DOHH2 (cell line): ENCODE measurements around the gene CDHR2.

Source experiments
- H3F3A ChIP-seq: fragments of 200-600 bp; sonication (generic), shearing (Covaris generic); 2 replicates; pipeline ENCODE4 v1.6.0; 2016; ENCODE audit warnings: antibody characterized with exemption, mild to moderate bottlenecking; ENCODE audit not compliant: control insufficient read depth, insufficient read depth
- H3K27ac ChIP-seq: fragments of 200-600 bp; sonication (generic); 2 replicates; pipeline ENCODE4 v1.5.1; 2014; ENCODE audit warnings: low read depth, mild to moderate bottlenecking, low read length, moderate library complexity
- H3K27me3 ChIP-seq: fragments of 200-600 bp; sonication (generic); 2 replicates; pipeline ENCODE4 v1.6.1; 2014; ENCODE audit warnings: mild to moderate bottlenecking, low read length, mixed read lengths; ENCODE audit not compliant: control insufficient read depth
- H3K36me3 ChIP-seq: fragments of 200-600 bp; sonication (generic); 2 replicates; pipeline ENCODE4 v1.6.1; 2014; ENCODE audit warnings: mild to moderate bottlenecking, low read length, moderate library complexity, mixed read lengths; ENCODE audit not compliant: control insufficient read depth
- H3K4me1 ChIP-seq: fragments of 200-600 bp; sonication (generic); 2 replicates; pipeline ENCODE4 v1.6.1; 2014; ENCODE audit warnings: mild to moderate bottlenecking, low read length, mixed read lengths; ENCODE audit not compliant: control insufficient read depth
- H3K4me2 ChIP-seq: fragments of 200-600 bp; sonication (generic); 2 replicates; pipeline ENCODE4 v1.6.0; 2014; ENCODE audit warnings: mild to moderate bottlenecking, low read length, moderate library complexity
- H3K4me3 ChIP-seq: fragments of 200-600 bp; sonication (generic); 2 replicates; pipeline ENCODE4 v1.5.1; 2014; ENCODE audit warnings: mild to moderate bottlenecking, low read length, mixed read lengths
- H3K79me2 ChIP-seq: fragments of 200-600 bp; sonication (generic); 2 replicates; pipeline ENCODE4 v1.6.1; 2014; ENCODE audit warnings: mild to moderate bottlenecking, low read length, mixed read lengths; ENCODE audit not compliant: control insufficient read depth
- H3K9me2 ChIP-seq: fragments of 200-600 bp; sonication (generic); replicated peaks from 2 replicates; pipeline ENCODE4 v1.6.1; 2014; ENCODE audit warnings: mild to moderate bottlenecking, low read length, mixed read lengths; ENCODE audit not compliant: control insufficient read depth
- H3K9me3 ChIP-seq: fragments of 200-600 bp; sonication (generic); 2 replicates; pipeline ENCODE4 v1.6.1; 2014; ENCODE audit warnings: antibody characterized with exemption, low read length, mixed read lengths; ENCODE audit not compliant: control insufficient read depth, insufficient read depth
- H4K20me1 ChIP-seq: fragments of 200-600 bp; sonication (generic); 2 replicates; pipeline ENCODE4 v1.6.0; 2014; ENCODE audit warnings: low read depth, mild to moderate bottlenecking, antibody characterized with exemption, low read length, moderate library complexity; ENCODE audit not compliant: control insufficient read depth, insufficient read depth
- CTCF ChIP-seq: fragments of 200-600 bp; sonication (generic); IDR thresholded peaks from one replicate; pipeline ENCODE4 v1.5.1; 2014; ENCODE audit warnings: antibody characterized with exemption, mild to moderate bottlenecking, low read depth, low read length; ENCODE audit not compliant: poor library complexity, severe bottlenecking
- EZH2phosphoT487 ChIP-seq: fragments of 200-600 bp; sonication (generic); IDR thresholded peaks from 2 replicates; pipeline ENCODE4 v1.6.1; 2017; ENCODE audit warnings: borderline replicate concordance, mild to moderate bottlenecking, antibody characterized with exemption, low read length, moderate library complexity, mixed read lengths

Gene CDHR2

DNA sequence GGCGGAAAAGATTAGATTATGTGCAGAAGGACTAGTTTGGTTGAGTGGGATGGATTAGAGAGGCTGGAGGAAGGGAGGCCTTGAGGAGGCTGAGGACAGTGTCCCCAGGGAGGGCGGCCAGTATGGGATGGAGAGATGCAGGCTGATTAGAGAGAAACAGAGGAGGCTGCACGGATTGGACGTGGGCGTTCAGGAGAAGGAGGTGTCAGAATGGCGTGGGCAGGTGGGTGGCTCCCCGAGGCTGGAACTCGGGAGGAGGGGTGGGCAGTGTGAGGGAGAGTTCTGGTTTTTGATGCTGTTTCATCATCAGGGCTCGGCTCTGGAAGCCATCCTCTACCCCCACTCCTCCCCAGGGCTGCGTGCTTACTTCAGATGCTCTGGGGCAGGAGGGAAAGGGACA lies 13.0 kb downstream of the CDHR2 start:
- Histone ChIP-seq H3K4me2 (no peak overlapping the region), H3K36me3 (no peaks in the 10 kb centered on the region), H4K20me1 (no peaks in the 10 kb centered on the region), H3K9me2 (no peaks in the 10 kb centered on the region), H3K4me3 (no peak overlapping the region), H3K27me3 (peaks cover 7% of the 10 kb centered on the region), H3K4me1 (no peaks in the 10 kb centered on the region), H3K9me3 (no peaks in the 10 kb centered on the region), H3F3A (no peaks in the 10 kb centered on the region), H3K79me2 (no peaks in the 10 kb centered on the region), H3K27ac (no peak overlapping the region)
- TF ChIP-seq EZH2phosphoT487 (no peak), CTCF (no peak)

DNA sequence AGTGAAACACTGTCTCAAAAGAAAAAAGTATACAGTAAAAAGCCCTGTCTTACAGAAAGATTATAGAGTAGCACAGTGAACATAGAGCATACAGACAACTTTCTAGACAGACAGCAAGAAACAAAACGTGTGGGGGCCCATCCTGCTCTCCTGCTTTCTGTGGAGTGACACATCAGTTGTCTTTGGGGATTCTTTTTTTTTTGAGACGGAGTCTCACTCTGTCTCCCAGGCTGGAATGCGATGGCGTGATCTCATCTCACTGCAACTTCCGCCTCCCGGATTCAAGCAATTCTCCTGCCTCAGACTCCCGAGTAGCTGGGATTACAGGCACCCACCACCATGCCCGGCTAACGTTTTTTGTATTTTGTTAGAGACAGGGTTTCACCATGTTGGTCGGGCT lies 14.9 kb downstream of the CDHR2 start:
- no peaks in the 10 kb centered on the region for H3K9me2 ChIP-seq
- no peak overlapping the region for H3K27ac ChIP-seq
- H3K27me3 ChIP-seq, result peaks cover 7% of the 10 kb centered on the region
- TF ChIP-seq CTCF (no peak), EZH2phosphoT487 (no peak)
- H4K20me1 ChIP-seq, result no peaks in the 10 kb centered on the region
- H3K4me3 ChIP-seq, result no peak overlapping the region
- H3K4me1 ChIP-seq, result no peaks in the 10 kb centered on the region
- H3K4me2 ChIP-seq, result no peak overlapping the region
- no peaks in the 10 kb centered on the region for H3K9me3 ChIP-seq
- no peaks in the 10 kb centered on the region for H3K79me2 ChIP-seq
- no peaks in the 10 kb centered on the region for H3F3A ChIP-seq
- no peaks in the 10 kb centered on the region for H3K36me3 ChIP-seq

DNA sequence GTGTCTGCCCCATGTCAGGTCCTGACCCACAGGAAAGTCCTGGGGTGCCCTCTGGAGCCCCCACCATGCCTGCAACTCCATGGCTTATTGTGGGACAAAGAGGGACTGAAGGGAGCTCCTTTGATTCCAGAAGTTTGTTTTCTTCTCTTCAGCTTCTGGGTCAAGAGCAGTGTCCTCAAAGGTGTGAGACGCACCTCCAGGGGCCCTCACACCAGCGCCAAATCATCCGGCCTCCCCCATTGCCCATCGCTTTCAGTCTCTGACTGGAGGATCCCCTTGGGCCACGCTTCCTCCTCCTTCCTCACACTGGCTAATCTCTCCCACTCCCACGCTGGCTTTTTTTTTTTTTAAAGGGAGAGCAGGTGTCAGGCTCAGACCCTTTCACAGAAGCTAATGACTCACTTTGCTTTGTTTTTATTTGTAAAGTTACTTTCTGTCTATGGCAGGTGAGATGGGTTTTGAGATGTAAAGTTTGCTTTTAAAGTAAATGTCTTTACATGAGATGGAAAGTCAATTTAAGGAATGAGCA lies 16.7 kb downstream of the CDHR2 start:
- no peaks in the 10 kb centered on the region for H3K36me3 ChIP-seq
- H4K20me1 ChIP-seq, result no peaks in the 10 kb centered on the region
- no peak for TF ChIP-seq CTCF
- no peak for TF ChIP-seq EZH2phosphoT487
- H3F3A ChIP-seq, result no peaks in the 10 kb centered on the region
- no peak overlapping the region for H3K4me2 ChIP-seq
- peaks cover 6% of the 10 kb centered on the region for H3K27me3 ChIP-seq
- no peak overlapping the region for H3K4me3 ChIP-seq
- H3K9me3 ChIP-seq, result no peaks in the 10 kb centered on the region
- H3K27ac ChIP-seq, result no peak overlapping the region
- H3K9me2 ChIP-seq, result no peaks in the 10 kb centered on the region
- no peaks in the 10 kb centered on the region for H3K79me2 ChIP-seq
- H3K4me1 ChIP-seq, result no peaks in the 10 kb centered on the region

DNA sequence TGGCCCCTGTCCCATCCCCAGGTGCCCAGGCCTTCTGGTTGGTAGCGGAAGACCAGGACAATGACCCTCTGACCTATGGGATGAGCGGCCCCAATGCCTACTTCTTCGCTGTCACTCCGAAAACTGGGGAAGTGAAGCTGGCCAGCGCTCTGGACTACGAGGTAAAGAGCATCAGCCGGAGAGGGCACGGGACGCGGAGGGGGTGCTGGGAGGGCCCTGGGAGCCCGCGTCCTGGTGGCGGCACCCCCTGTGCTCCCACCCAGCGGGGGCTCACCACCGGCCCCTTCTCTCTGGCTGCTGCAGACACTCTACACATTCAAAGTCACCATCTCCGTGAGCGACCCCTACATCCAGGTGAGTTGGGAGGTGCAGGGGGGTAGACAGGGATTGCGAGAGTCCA lies 19.5 kb downstream of the CDHR2 start:
- H3K4me2 ChIP-seq, result no peak overlapping the region
- no peaks in the 10 kb centered on the region for H3K9me3 ChIP-seq
- no peaks in the 10 kb centered on the region for H3K4me1 ChIP-seq
- H4K20me1 ChIP-seq, result no peaks in the 10 kb centered on the region
- TF ChIP-seq CTCF, result no peak
- no peak for TF ChIP-seq EZH2phosphoT487
- no peaks in the 10 kb centered on the region for H3K36me3 ChIP-seq
- H3K4me3 ChIP-seq, result no peak overlapping the region
- H3K79me2 ChIP-seq, result no peaks in the 10 kb centered on the region
- H3K27me3 ChIP-seq, result no peaks in the 10 kb centered on the region
- H3K27ac ChIP-seq, result no peak overlapping the region
- H3F3A ChIP-seq, result no peaks in the 10 kb centered on the region
- H3K9me2 ChIP-seq, result no peaks in the 10 kb centered on the region
